GM06990 (cell line): Measurements from ENCODE around the gene DNAH10.

Experiments
- DNase-seq: peaks from one replicate; pipeline ENCODE4 v3.0.0-alpha.2; 2011; ENCODE audit not compliant: insufficient read length; ENCODE audit errors: extremely low read depth
- H3K27me3 ChIP-seq: replicated peaks from 2 replicates; pipeline ENCODE4 v1.6.0; 2011; ENCODE audit warnings: low read length; ENCODE audit not compliant: control insufficient read depth, insufficient read depth
- H3K36me3 ChIP-seq: 2 replicates; pipeline ENCODE4 v1.5.1; 2011; ENCODE audit warnings: low read length; ENCODE audit not compliant: control insufficient read depth, insufficient read depth
- H3K4me3 ChIP-seq: replicated peaks from 2 replicates; pipeline ENCODE4 v1.5.1; 2011; ENCODE audit warnings: low read depth, mild to moderate bottlenecking, control low read depth, low read length
- TF ChIP-seq, protein P1 (sequence below): IDR thresholded peaks from 2 replicates; pipeline ENCODE4 v1.5.1; 2011; ENCODE audit warnings: low read length, control low read depth, mild to moderate bottlenecking, inconsistent platforms; ENCODE audit not compliant: insufficient read depth, poor library complexity, severe bottlenecking

The DNAH10 gene

DNA sequence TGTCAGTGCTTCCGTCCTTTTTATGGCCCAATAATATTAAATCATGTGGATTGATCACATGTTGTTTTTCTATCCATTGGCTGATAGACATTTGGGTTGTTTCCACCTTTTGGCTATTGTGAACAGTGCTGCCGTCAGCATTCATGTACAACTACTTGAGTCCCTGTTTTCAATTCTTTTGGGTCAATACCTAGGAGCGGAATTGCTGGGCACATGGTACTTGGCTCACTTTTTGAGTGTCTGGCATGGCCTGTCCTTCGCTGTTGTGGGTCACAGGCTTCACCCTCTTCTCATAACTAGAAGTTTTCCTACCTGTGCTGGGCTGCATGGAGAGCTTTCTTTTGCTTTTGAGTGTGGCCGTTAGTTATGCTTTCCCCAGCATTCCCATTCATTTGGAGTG, 72.7 kb downstream of the DNAH10 start:
- Histone ChIP-seq H3K27me3 (no peaks in the 10 kb centered on the region), H3K4me3 (no peak overlapping the region), H3K36me3 (no peaks in the 10 kb centered on the region)
- DNase-seq: no peak
- TF ChIP-seq, protein P1, sequence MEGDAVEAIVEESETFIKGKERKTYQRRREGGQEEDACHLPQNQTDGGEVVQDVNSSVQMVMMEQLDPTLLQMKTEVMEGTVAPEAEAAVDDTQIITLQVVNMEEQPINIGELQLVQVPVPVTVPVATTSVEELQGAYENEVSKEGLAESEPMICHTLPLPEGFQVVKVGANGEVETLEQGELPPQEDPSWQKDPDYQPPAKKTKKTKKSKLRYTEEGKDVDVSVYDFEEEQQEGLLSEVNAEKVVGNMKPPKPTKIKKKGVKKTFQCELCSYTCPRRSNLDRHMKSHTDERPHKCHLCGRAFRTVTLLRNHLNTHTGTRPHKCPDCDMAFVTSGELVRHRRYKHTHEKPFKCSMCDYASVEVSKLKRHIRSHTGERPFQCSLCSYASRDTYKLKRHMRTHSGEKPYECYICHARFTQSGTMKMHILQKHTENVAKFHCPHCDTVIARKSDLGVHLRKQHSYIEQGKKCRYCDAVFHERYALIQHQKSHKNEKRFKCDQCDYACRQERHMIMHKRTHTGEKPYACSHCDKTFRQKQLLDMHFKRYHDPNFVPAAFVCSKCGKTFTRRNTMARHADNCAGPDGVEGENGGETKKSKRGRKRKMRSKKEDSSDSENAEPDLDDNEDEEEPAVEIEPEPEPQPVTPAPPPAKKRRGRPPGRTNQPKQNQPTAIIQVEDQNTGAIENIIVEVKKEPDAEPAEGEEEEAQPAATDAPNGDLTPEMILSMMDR: no peak

DNA sequence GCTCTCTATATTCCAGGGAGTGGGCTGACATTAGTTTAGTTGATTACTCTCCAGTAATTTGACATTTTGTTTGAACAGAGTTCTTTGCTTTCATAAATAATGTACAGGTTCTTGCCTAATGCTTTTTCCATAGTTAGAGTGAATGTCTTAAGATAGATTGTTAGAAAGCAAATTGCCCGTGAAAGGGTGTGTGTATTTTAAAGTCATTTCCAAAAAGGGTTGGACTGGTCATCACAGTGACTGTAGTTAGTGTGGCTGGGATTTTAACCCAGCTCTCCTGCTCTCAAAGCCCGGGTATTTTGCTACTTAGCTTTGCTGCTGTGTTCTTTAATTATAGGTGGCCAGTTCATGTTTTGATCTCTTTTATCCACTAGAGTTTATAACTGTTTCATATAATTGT, 74.2 kb downstream of the DNAH10 start:
- H3K36me3 ChIP-seq: no peaks in the 10 kb centered on the region
- TF ChIP-seq, protein P1: no peak
- no peak overlapping the region for H3K4me3 ChIP-seq
- no peak for DNase-seq
- no peaks in the 10 kb centered on the region for H3K27me3 ChIP-seq

DNA sequence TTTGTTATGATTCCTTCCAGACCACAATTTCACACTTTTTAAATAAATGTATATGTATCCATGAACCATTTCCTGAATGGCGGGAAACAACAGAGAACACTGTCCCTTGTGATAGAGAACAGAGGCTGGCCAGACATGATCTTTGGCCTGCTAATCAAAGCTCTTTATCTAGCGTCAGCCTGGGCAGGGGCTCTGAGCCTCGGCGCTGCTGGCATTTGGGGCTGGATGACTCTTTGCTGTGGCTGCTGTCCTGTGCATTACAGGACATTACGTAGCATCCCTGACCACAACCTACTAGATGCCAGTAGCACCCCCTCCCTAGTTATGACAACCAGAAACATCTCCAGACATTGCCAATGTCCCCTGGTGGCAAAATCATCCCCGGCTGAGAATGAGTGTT, 77.7 kb downstream of the DNAH10 start:
- TF ChIP-seq, protein P1: no peak
- no peak for DNase-seq
- Histone ChIP-seq H3K4me3 (no peak overlapping the region), H3K27me3 (no peaks in the 10 kb centered on the region), H3K36me3 (no peaks in the 10 kb centered on the region)

DNA sequence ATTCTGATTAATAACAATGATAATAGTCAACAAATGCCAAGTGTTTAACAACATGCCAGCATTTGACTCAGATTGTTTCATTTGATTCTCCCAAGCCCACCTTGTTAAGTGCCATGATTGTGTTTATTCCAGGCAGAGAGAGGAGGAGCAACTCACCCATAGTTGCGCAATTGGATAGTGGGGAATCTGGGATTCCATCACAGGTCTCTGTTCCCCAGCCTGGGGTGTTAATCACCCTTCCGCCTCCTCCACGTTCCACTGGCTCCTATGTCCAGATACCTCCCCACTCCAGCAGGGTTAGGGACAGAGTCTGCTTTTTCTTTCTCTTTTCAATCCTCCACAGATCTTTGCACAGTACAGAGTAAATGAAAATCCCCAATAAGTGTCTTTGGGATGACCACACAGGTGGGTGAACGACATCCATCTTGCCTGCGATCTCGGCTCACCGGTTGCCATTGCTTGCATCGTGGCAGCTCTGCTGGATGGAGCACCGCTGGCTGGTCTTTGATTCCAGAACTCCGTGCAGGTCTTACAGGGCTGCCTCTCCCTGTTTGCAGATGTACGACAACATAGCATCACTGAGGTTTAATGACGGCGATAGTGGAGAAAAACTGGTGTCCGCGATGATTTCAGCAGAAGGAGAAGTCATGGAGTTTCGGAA, 78.8 kb downstream of the DNAH10 start:
- TF ChIP-seq, protein P1: no peak
- H3K36me3 ChIP-seq: no peaks in the 10 kb centered on the region
- H3K27me3 ChIP-seq: no peaks in the 10 kb centered on the region

DNA sequence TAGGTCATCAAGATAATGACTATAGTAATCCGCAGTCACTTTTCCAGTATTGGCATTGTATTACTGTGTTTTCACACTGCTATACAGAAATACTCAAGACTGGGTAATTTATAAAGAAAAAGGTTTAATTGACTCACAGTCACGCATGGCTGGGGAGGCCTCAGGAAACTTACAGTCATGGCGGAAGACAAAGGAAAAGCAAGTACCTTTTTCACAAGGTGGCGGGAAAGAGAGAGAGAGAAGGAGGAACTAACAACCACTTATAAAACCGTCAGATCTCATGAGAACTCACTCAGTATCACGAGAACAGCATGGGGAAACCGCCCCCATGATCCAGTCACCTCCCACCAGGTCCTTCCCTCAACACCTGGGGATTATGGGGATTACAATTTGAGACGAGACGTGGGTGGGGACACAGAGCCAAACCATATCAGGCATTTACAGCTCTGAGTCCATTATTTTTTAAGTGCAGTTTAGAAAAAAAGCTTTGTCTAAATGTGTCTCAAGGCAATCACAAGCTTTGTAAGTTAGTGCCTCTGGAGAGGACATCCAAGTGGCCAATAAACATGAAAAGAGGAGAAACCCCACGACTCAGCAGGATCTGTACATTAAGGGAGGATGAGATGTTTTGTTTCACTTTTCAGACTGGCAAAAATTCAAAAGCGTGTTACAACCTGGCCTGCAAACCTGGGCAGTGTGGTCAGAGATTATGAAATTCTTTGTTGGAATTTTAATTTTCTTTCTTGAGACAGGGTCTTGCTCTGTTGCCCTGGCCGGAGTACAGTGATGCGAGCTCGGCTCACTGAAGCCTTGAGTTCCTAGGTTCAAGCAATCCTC, 82.0 kb downstream of the DNAH10 start:
- no peak for DNase-seq
- Histone ChIP-seq H3K4me3 (no peak overlapping the region), H3K36me3 (no peaks in the 10 kb centered on the region), H3K27me3 (no peaks in the 10 kb centered on the region)
- TF ChIP-seq, protein P1: no peak

More for the DNA sequence above, 78.8 kb downstream of the DNAH10 start:
- no peak overlapping the region for H3K4me3 ChIP-seq
- DNase-seq: no peak
